NCI-H2171 treated with DMSO at 0.1 percent for 48 hours (cell line): ENCODE data around the gene AEBP2.
"Not testable (repeated sequence)": the region's sequence is repeated elsewhere in the genome, so short reads cannot be mapped to it uniquely, and the experiment has no call there.

ENCODE experiments used
- DNase-seq: peaks from one replicate; lab custom pipeline; 2025; lab: John Stamatoyannopoulos, UW

AEBP2 gene

GRCh38 chr12:19507823-19508222, 68.5 kb downstream of the AEBP2 start:
- DNase-seq, result no peak

DNA sequence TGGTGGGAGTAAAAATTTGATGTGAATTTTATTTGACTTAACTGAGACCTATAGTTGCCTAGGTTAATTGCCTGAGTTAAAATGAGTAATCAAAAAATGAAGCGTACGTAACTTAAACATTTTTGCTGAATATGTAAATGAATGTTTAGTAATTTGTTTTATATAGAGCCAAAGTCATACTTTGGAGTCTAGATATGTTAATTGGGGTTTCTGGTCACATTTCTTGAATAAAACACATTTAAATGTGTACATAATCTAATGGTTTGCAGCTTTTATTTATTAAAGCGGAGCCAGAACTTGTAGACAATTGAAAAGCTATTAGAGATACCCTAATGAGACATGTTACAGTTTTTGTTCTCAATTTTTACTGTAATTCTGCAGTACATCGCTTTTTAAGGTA, 71.2 kb downstream of the AEBP2 start:
- DNase-seq, result no peak

GRCh38 chr12:19515179-19515578, 75.9 kb downstream of the AEBP2 start:
- no peak for DNase-seq

DNA sequence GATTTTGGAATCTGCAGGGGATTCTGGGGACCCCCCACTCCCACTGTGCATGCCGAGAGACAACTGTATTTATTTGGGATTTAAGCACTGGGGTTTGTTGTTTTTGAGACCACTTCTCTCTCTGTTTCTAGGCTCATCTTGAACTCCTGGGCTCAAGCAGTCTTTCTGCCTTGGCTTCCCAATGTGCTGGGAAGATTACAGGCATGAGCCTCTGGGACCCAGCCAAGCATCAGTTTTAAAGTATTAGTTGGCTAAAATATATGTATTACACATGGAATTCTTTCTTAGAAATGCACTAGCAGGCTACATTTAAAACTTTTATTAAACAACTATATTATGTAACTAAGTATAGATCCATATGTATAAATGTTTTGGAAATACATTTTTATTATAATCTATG, 78.3 kb downstream of the AEBP2 start:
- DNase-seq, result no peak

DNA sequence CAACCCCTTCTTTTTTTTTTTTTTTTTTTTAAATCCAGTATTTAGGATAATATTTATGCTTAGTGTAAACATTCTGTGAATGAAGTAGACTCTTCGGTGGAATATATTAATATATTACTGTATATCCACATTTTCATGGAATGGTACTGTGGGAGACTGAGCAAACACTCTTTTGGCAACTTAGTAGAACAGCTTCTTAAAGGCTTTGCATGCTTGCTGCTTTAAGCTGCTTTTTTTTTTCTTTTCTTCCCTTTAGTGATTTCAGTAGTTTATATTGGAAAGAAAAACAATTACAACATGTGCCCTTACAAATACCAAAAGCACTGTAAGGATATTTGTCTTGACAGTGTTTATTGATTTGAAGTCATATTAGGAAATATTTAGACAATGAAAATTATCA, 78.9 kb downstream of the AEBP2 start:
- no peak for DNase-seq

DNA sequence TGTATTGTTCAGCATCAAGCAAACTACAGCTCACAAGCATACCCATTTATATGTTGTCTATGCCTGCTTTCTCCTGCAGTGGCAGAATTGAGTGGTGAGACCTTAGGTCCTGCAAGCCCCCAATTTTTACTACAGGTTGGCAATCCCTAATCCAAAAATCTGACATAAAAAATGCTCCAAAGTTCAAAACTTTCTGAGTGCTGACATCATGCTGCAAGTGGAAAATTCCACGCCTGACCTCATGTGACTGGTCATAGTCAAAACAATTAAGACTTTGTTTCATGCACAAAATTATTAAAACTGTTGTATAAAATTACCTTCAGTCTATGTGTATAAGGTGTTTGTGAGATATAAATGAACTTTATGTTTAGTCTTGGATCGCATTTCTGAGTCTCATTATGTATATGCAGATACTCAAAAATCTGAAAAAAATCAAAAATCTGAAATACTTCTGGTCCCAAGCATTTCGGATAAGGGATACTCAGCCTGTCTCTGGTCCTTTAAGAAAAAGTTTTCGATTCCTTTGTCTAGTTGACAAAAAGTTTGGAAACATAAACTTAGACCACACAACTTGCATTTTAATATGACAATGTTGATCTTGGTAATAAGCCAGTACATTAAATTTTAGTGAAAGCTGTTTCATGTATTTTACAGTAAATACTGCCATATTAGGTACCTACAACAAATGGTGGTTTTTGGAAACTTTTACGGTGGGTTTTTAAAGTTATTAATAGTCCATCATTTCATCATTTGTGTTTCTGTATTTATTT, 81.5 kb downstream of the AEBP2 start:
- no peak for DNase-seq

- DNase-seq, result no peak
Measured at GRCh38 chr12:19525274-19525673, 86.0 kb downstream of the AEBP2 start.

DNA sequence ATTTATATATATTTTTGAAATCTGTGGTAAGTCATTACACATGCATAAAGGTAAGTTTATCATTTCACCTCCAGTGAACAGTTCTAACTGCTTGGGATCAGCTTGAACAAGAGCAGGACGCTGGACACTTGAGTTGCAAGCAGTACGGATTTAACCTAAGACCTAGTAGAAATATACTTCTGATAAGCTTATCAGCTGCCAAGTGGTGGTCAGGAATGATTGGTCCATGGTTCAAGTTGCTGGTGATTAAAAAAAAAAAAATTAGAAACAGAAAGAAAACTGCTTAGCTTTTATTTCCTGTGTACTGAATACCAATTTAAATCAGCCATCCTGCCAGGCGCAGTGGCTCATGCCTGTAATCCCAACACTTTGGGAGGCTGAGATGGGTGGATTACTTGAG, 88.6 kb downstream of the AEBP2 start:
- no peak for DNase-seq

GRCh38 chr12:19528750-19529149, 89.5 kb downstream of the AEBP2 start:
- DNase-seq, result no peak

DNA sequence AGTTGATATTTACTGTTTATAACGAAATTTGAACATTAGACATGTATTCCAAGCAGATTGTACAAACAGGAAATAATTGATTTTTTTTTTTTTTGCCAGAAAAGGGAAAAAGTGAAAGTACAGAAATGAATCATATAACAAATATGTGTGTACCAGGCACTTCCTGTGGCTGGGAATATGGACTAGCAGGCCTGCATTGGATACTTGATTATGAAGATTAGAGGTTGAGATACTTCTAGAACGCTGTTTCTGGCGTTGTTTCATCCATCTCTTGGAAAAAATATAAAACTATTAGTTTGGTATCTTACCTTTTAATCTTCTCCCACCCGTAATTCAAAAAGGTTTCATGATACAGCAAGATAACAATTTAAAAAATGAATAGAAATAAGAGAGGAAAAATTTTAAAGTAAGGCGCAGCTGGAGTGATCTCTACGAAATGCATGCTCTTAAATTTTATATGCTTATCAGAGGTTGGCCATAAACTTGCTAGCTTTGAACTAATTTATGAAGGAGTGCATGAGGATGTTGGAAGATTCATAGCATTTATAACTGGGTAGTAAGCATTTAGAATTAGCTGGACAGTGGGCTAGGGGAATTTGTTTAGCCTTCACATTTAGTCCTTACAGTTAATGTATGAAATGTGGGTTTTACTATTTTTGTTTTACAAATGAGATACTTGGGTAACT, 90.8 kb downstream of the AEBP2 start:
- DNase-seq, result no peak

DNA sequence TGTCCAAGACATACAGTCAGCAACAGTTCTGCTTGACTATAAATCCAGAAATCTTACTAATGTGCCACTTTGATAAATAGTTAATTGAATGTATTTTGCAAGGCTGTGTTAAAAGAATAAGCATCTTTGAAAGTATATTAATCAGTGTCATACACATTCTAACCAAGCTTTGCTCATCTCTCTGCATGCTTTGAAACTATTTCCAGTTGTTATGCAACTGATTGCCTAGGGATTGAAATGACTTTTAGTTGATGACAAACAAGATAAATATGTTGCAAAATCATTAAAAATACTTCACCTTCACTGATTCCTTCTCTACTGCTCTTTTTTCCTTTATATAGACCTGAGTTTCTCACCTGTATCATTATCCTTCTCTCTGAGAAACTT, 91.3 kb downstream of the AEBP2 start:
- no peak for DNase-seq

DNA sequence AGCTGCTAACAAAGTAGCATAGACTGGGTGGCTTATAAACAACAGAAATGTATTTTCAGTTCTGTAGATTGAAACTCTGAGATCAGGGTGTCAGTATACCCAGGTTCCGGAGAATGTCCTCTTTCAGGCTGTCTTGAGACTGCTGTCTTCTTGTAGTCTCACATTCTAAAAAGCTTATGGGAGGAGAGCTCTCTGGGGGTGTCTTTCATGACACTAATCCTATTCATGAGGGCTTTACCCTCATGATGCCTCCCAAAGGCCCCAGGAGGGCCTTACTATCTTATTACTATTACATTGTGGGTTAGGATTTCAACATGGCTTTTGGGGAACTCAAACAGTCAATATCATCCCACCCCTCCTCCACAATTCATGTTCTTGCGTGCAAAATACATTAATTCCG, 94.3 kb downstream of the AEBP2 start:
- no peak for DNase-seq

- no peak for DNase-seq
Measured at GRCh38 chr12:19539071-19539470, 99.8 kb downstream of the AEBP2 start.

GRCh38 chr12:19539836-19540235, 100.5 kb downstream of the AEBP2 start:
- no peak for DNase-seq

- DNase-seq, result peak; percentile 67
Measured at GRCh38 chr12:19542606-19543005, 103.3 kb downstream of the AEBP2 start.

DNA sequence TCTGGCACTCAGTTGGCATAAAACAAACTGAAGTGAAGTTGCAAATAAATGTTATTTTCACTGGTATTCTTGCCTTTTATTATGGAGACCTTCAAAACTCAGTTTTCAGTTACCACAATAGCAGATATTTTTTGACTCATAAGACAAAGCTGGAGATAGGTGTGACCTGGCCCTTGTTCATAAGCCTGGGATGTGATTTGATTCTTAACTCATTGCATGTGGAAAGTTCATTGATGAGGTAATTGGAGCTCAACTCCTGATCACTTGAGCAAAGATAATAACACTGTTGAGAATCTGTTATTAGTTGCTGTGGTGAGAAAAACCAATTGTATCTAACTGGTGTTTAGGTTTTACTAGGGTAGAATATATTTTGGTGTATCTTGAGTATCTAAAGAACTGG, 105.1 kb downstream of the AEBP2 start:
- DNase-seq, result no peak

- DNase-seq, result no peak
Measured at GRCh38 chr12:19545301-19545700, 106.0 kb downstream of the AEBP2 start.

GRCh38 chr12:19546027-19546426, 106.7 kb downstream of the AEBP2 start:
- DNase-seq, result no peak

DNA sequence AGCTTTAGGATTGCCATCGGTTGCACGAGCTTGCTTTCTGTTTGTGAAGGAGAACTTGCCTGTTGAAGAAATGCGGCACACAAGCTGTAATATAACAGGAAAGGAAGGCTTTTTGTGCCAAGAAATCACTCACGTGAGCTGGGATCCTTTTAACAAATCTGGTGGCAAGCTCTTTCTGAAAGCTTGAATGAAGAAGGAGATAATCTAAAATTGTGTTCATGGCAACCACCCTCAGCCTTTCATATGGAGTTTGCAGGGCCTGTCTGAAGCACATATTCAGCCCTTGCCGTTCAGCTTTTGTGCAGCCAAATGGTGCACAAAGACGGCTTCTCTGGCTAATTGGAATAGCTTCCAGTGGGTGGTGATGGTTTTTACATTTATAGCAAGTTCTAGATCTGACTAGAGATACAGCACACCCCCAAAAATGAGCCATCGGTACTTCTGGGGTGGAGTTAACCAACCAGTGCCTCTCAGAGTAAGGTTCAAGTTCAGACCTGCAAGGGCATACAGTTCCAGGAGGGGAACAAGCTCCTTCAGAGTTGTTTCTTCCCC, 107.4 kb downstream of the AEBP2 start:
- no peak for DNase-seq

DNA sequence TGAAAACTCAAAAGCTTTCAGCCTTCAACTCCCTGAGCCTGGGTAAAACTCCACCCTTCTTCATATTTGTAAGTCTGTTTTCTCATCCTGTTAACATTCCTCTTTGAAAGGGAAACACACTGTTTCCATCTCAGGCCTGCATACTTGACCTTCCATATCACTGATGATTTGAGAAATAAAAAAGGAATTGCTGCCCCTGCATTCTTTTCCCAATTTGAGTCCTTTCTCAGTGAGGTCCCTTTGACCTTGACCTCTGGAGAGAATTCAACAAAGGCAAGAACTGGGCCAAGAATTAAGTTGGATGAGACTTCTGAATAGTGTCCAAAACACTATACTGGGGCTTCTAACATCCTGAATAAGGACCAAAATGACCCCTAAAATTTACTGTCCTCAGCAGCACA, 108.0 kb downstream of the AEBP2 start:
- no peak for DNase-seq

GRCh38 chr12:19548834-19549233, 109.5 kb downstream of the AEBP2 start:
- no peak for DNase-seq

DNA sequence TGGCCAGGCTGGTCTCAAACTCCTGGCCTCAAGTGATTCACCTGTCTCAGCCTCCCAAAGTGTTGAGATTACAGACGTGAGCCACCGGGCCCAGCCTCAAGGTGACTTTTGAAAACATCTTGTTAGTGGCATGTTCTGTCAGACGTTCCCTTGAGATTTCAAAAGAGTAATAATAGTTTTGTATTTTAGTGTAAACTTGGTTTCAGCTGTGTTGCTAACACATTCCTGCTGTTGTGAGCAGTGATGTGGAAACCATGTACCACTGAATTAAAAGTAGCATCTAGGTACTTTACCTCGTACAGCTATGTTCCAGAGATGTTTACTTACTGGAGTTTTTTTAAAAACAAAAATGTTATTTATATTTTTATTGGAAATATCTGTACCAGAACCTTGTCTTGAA, 111.3 kb downstream of the AEBP2 start:
- no peak for DNase-seq

GRCh38 chr12:19552441-19553097, 113.3 kb downstream of the AEBP2 start:
- DNase-seq, result not testable (repeated sequence)
